Measurements from ENCODE around the gene KCNQ1. TPM values are rescaled to one million over a fixed set of nuclear protein-coding genes. Genes with fewer than 3 reads are reported as not detected.

Gene KCNQ1
- total RNA-seq, 3 donors from 2014 or later (not counting 1 experiment from before 2014, with no cell fraction given), result 1.9 to 7.8 (median 3.3) TPM

- 87% methylated on average over 24 of the region's 24 CpGs for WGBS (ENCODE audit: insufficient coverage)
- no peak overlapping the region for H3K27ac ChIP-seq (ENCODE audit: low read length)
- DNase-seq, result no peak
- no peaks in the 10 kb centered on the region for H3K27me3 ChIP-seq (ENCODE audit: control insufficient read depth, insufficient read depth, low read length)
- Mint-ChIP-seq H3K4me3 (no peak overlapping the region), H3K27ac (no peak overlapping the region), H3K9me3 (no peaks in the 10 kb centered on the region), H3K27me3 (ENCODE audit: low read depth in 2 of 2) (peaks cover 10% of the 10 kb centered on the region in 2 donors), H3K36me3 (no peaks in the 10 kb centered on the region), H3K4me1 (no peaks in the 10 kb centered on the region)
- no peaks in the 10 kb centered on the region for H3K4me1 ChIP-seq (ENCODE audit: control insufficient read depth, insufficient read depth, low read length)
- ATAC-seq, result no peak
- H3K36me3 ChIP-seq (ENCODE audit: control insufficient read depth, insufficient read depth, low read length), result no peaks in the 10 kb centered on the region
- H3K4me3 ChIP-seq (ENCODE audit: low read length), result no peak overlapping the region
- intact Hi-C loops (cut with micrococcal nuclease), result no loop called here
- TF ChIP-seq CTCF (IDR thresholded peaks at IDR 0.05), result no peak
- H3K9me3 ChIP-seq (ENCODE audit: control insufficient read depth, insufficient read depth, low read length), result peaks cover 3% of the 10 kb centered on the region
These were observed 306.9 kb downstream of the KCNQ1 start for GRCh38 chr11:2751523-2752203.

- no peak for DNase-seq
- WGBS (ENCODE audit: insufficient coverage), result 91% methylated on average over 12 of the region's 12 CpGs
- no peaks in the 10 kb centered on the region for H3K36me3 Mint-ChIP-seq
These were observed 307.5 kb downstream of the KCNQ1 start for GRCh38 chr11:2752204-2752770.

GRCh38 chr11:2752923-2753322 lies 308.1 kb downstream of the KCNQ1 start:
- H3K27ac Mint-ChIP-seq, result no peak overlapping the region
- no peak for TF ChIP-seq CTCF (IDR thresholded peaks at IDR 0.05)
- WGBS (ENCODE audit: insufficient coverage), result 87% methylated on average over 12 of the region's 12 CpGs
- H3K4me1 Mint-ChIP-seq, result no peaks in the 10 kb centered on the region
- intact Hi-C loops (cut with micrococcal nuclease), result no loop called here
- Histone ChIP-seq H3K4me1 (ENCODE audit: control insufficient read depth, insufficient read depth, low read length) (no peaks in the 10 kb centered on the region), H3K27ac (ENCODE audit: low read length) (no peak overlapping the region), H3K36me3 (ENCODE audit: control insufficient read depth, insufficient read depth, low read length) (no peaks in the 10 kb centered on the region), H3K4me3 (ENCODE audit: low read length) (no peak overlapping the region), H3K9me3 (ENCODE audit: control insufficient read depth, insufficient read depth, low read length) (peaks cover 3% of the 10 kb centered on the region), H3K27me3 (ENCODE audit: control insufficient read depth, insufficient read depth, low read length) (no peaks in the 10 kb centered on the region)
- ATAC-seq (no peak), DNase-seq (no peak)
- no peak overlapping the region for H3K4me3 Mint-ChIP-seq
- H3K36me3 Mint-ChIP-seq, result no peaks in the 10 kb centered on the region
- H3K27me3 Mint-ChIP-seq (ENCODE audit: low read depth in 2 of 2), result peaks cover 7 to 10% of the 10 kb centered on the region in 2 donors
- no peaks in the 10 kb centered on the region for H3K9me3 Mint-ChIP-seq

More at GRCh38 chr11:2752204-2752770, 307.5 kb downstream of the KCNQ1 start:
- no peaks in the 10 kb centered on the region for H3K4me1 Mint-ChIP-seq
- H3K27me3 ChIP-seq (ENCODE audit: control insufficient read depth, insufficient read depth, low read length), result no peaks in the 10 kb centered on the region
- no peak overlapping the region for H3K4me3 Mint-ChIP-seq
- peaks cover 3% of the 10 kb centered on the region for H3K9me3 ChIP-seq (ENCODE audit: control insufficient read depth, insufficient read depth, low read length)
- no peak overlapping the region for H3K4me3 ChIP-seq (ENCODE audit: low read length)
- no peak for TF ChIP-seq CTCF (IDR thresholded peaks at IDR 0.05)
- H3K9me3 Mint-ChIP-seq, result no peaks in the 10 kb centered on the region
- H3K27ac Mint-ChIP-seq, result no peak overlapping the region
- H3K36me3 ChIP-seq (ENCODE audit: control insufficient read depth, insufficient read depth, low read length), result no peaks in the 10 kb centered on the region
- intact Hi-C loops (cut with micrococcal nuclease), result no loop called here
- peaks cover 10% of the 10 kb centered on the region in 2 donors for H3K27me3 Mint-ChIP-seq (ENCODE audit: low read depth in 2 of 2)
- no peaks in the 10 kb centered on the region for H3K4me1 ChIP-seq (ENCODE audit: control insufficient read depth, insufficient read depth, low read length)
- no peak for ATAC-seq
- no peak overlapping the region for H3K27ac ChIP-seq (ENCODE audit: low read length)
